SK-N-SH (cell line): Measurements from ENCODE around the gene TIMP2. TPM values are rescaled to one million over a fixed set of nuclear protein-coding genes. Genes with fewer than 3 reads are reported as not detected.
A peak's percentile ranks its signal among the peaks of the same experiment; 100 is the strongest.

ENCODE experiments used
- CTCF ChIA-PET: fragments of 300-600, 350-600 bp; formaldehyde crosslinking; extraction: SDS; loops from one replicate; lab custom pipeline; 2021; lab: Yijun Ruan, JAX
- POLR2A ChIA-PET: fragments of 350-600 bp; sonication (Branson Sonifier 250); formaldehyde crosslinking; extraction: SDS; loops from one replicate; lab custom pipeline; 2020; ENCODE audit warnings: antibody characterized with exemption, inconsistent platforms; lab: Yijun Ruan, JAX
- DNase-seq: peaks from one replicate; pipeline ENCODE4 v3.0.0; 2012
- H2AFZ ChIP-seq: fragments of 200-600 bp; sonication (generic); 2 replicates; pipeline ENCODE4 v1.8.1; 2016; ENCODE audit warnings: antibody characterized with exemption, mild to moderate bottlenecking, low read depth
- H3F3A ChIP-seq: fragments of 200-600 bp; sonication (generic); replicated peaks from 2 replicates; pipeline ENCODE3; 2016; ENCODE audit warnings: antibody characterized with exemption, mild to moderate bottlenecking; ENCODE audit not compliant: insufficient read depth
- H3K27ac ChIP-seq, 2 experiments: fragments of 200-500 bp in 1 of 2; fragments of 200-600 bp in 1 of 2; sonication (Bioruptor generic) in 1 of 2; sonication (generic), shearing (Covaris generic) in 1 of 2; 2 replicates each; pipeline versions ENCODE4 v1.5.1 to v1.6.1; 2014 to 2016; ENCODE audit warnings: low read depth in 2 of 2, inconsistent platforms in 1 of 2, low read length in 1 of 2, mild to moderate bottlenecking in 1 of 2, mixed read lengths in 1 of 2
- H3K27me3 ChIP-seq: fragments of 200-600 bp; sonication (generic), shearing (Covaris generic); 2 replicates; pipeline ENCODE4 v1.6.1; 2016; ENCODE audit warnings: mixed run types; ENCODE audit not compliant: insufficient read depth
- H3K36me3 ChIP-seq, 2 experiments: fragments of 200-500 bp in 1 of 2; fragments of 200-600 bp in 1 of 2; sonication (Bioruptor generic) in 1 of 2; sonication (generic) in 1 of 2; replicated peaks in 1 of 2; 2 replicates each; pipeline versions ENCODE3 to v1.5.1; 2014 to 2016; ENCODE audit warnings: low read length in 1 of 2, mild to moderate bottlenecking in 1 of 2; ENCODE audit not compliant: insufficient read depth in 2 of 2, control insufficient read depth in 1 of 2
- H3K4me1 ChIP-seq, 2 experiments: fragments of 200-500 bp in 1 of 2; fragments of 200-600 bp in 1 of 2; sonication (Bioruptor generic) in 1 of 2; sonication (generic), shearing (Covaris generic) in 1 of 2; 2 replicates each; pipeline versions ENCODE4 v1.5.1 to v1.6.1; 2014 to 2016; ENCODE audit warnings: low read depth in 1 of 2, low read length in 1 of 2, mixed run types in 1 of 2; ENCODE audit not compliant: insufficient read depth in 2 of 2, control insufficient read depth in 1 of 2
- H3K4me2 ChIP-seq: fragments of 200-600 bp; sonication (generic), shearing (Covaris generic); 2 replicates; pipeline ENCODE4 v1.6.1; 2017; ENCODE audit warnings: mixed run types
- H3K4me3 ChIP-seq, 2 experiments: fragments of 200-500 bp in 1 of 2; fragments of 200-600 bp in 1 of 2; sonication (Bioruptor generic) in 1 of 2; sonication (generic), shearing (Covaris generic) in 1 of 2; 2 replicates each; pipeline versions ENCODE4 v1.5.1 to v1.8.1; 2014 to 2016; ENCODE audit warnings: low read depth in 2 of 2, inconsistent platforms in 1 of 2, low read length in 1 of 2, mild to moderate bottlenecking in 1 of 2, mixed read lengths in 1 of 2, moderate library complexity in 1 of 2
- H3K79me2 ChIP-seq: fragments of 200-600 bp; sonication (generic); 2 replicates; pipeline ENCODE4 v1.8.1; 2017; ENCODE audit warnings: mild to moderate bottlenecking; ENCODE audit not compliant: insufficient read depth
- H3K9ac ChIP-seq: fragments of 200-600 bp; sonication (generic); 2 replicates; pipeline ENCODE4 v1.6.1; 2017; ENCODE audit warnings: mixed run types
- H3K9me2 ChIP-seq: fragments of 200-600 bp; sonication (generic); 2 replicates; pipeline ENCODE4 v1.6.1; 2017; ENCODE audit warnings: mixed run types
- H3K9me3 ChIP-seq: fragments of 200-600 bp; sonication (generic); 2 replicates; pipeline ENCODE4 v1.6.1; 2017; ENCODE audit warnings: mixed run types, mild to moderate bottlenecking, moderate library complexity
- H4K20me1 ChIP-seq: fragments of 200-600 bp; sonication (generic); 2 replicates; pipeline ENCODE4 v1.6.1; 2017; ENCODE audit warnings: mild to moderate bottlenecking, mixed run types; ENCODE audit not compliant: insufficient read depth
- CHD2 ChIP-seq: fragments of 150-350 bp; IDR thresholded peaks from 2 replicates; pipeline ENCODE4 v1.6.1; 2018; ENCODE audit warnings: low read length; ENCODE audit not compliant: partially characterized antibody
- EP300 ChIP-seq, 2 experiments: IDR thresholded peaks; 2 replicates each; pipeline versions ENCODE4 v1.4.0 to v1.6.1; 2012; ENCODE audit warnings: borderline replicate concordance in 1 of 2, low read depth in 1 of 2, low read length in 1 of 2
- EZH2phosphoT487 ChIP-seq: fragments of 200-600 bp; sonication (generic); IDR thresholded peaks from 2 replicates; pipeline ENCODE4 v1.6.1; 2017; ENCODE audit warnings: low read depth, mixed run types, mild to moderate bottlenecking, antibody characterized with exemption, moderate library complexity, borderline replicate concordance
- FOXM1 ChIP-seq: IDR thresholded peaks from 2 replicates; pipeline ENCODE4 v1.4.0; 2012; ENCODE audit warnings: low read depth, mild to moderate bottlenecking
- GABPA ChIP-seq: IDR thresholded peaks from 2 replicates; pipeline ENCODE4 v1.4.0; 2012; ENCODE audit warnings: low read depth, mild to moderate bottlenecking
- JUND ChIP-seq: IDR thresholded peaks from 2 replicates; pipeline ENCODE4 v1.4.0; 2012
- MXI1 ChIP-seq: IDR thresholded peaks from 2 replicates; pipeline ENCODE4 v1.6.1; 2012; ENCODE audit warnings: mild to moderate bottlenecking, low read depth, low read length, improper control_type of control experiment
- NFIC ChIP-seq: IDR thresholded peaks from 2 replicates; pipeline ENCODE4 v1.4.0; 2012; ENCODE audit warnings: borderline replicate concordance
- NRF1 ChIP-seq: IDR thresholded peaks from 2 replicates; pipeline ENCODE4 v1.6.1; 2012; ENCODE audit warnings: low read depth, mild to moderate bottlenecking, low read length
- RAD21 ChIP-seq: IDR thresholded peaks from 2 replicates; pipeline ENCODE4 v1.6.1; 2012; ENCODE audit warnings: mild to moderate bottlenecking, low read length
- RCOR1 ChIP-seq: fragments of 150-350 bp; IDR thresholded peaks from 2 replicates; pipeline ENCODE4 v1.6.1; 2017; ENCODE audit warnings: antibody characterized with exemption, low read length
- RFX5 ChIP-seq: IDR thresholded peaks from 2 replicates; pipeline ENCODE4 v1.6.1; 2012; ENCODE audit warnings: mild to moderate bottlenecking, improper control_type of control experiment, low read length
- SIN3A ChIP-seq: IDR thresholded peaks from 2 replicates; pipeline ENCODE4 v1.6.1; 2012; ENCODE audit warnings: low read depth, mild to moderate bottlenecking, low read length, moderate library complexity, borderline replicate concordance
- TAF1 ChIP-seq: IDR thresholded peaks from 2 replicates; pipeline ENCODE4 v1.6.1; 2012; ENCODE audit warnings: low read depth, mild to moderate bottlenecking, low read length, moderate library complexity, borderline replicate concordance
- YY1 ChIP-seq: IDR thresholded peaks from 2 replicates; pipeline ENCODE4 v1.4.0; 2012; ENCODE audit warnings: low read depth, mild to moderate bottlenecking
- WGBS: methylation state at CpG from one replicate; pipeline ENCODE4 v1.1.6; 2017; ENCODE audit warnings: low lambda C conversion rate; 5-methylcytosine and 5-hydroxymethylcytosine counted together
- polyA plus RNA-seq, 3 experiments: library from polyadenylated mRNA; depleted of rRNA; stranded (reverse); fragments of >200 nt; gene quantifications; 2 replicates each; pipeline ENCODE4 v1.2.3, GENCODE V29; 2012
- TF ChIP-seq, protein P1 (sequence below): fragments of 150-350 bp; IDR thresholded peaks from 2 replicates; pipeline ENCODE4 v1.6.1; 2016; ENCODE audit warnings: mild to moderate bottlenecking, low read depth, low read length
- TF ChIP-seq, protein P2 (sequence below): IDR thresholded peaks from 2 replicates; pipeline ENCODE4 v1.4.0; 2012; ENCODE audit warnings: low read depth, borderline replicate concordance
- TF ChIP-seq, protein P3 (sequence below): IDR thresholded peaks from 2 replicates; pipeline ENCODE4; 2012
- TF ChIP-seq, protein P4 (sequence below): fragments of 200-600 bp; sonication (generic); IDR thresholded peaks from 2 replicates; pipeline ENCODE4 v1.6.1; 2017; ENCODE audit warnings: antibody characterized with exemption, mild to moderate bottlenecking, moderate library complexity

TIMP2 gene
- polyA plus RNA-seq, 1 of the 3 experiments (the other 2 are of a cell fraction): 441 TPM

DNA sequence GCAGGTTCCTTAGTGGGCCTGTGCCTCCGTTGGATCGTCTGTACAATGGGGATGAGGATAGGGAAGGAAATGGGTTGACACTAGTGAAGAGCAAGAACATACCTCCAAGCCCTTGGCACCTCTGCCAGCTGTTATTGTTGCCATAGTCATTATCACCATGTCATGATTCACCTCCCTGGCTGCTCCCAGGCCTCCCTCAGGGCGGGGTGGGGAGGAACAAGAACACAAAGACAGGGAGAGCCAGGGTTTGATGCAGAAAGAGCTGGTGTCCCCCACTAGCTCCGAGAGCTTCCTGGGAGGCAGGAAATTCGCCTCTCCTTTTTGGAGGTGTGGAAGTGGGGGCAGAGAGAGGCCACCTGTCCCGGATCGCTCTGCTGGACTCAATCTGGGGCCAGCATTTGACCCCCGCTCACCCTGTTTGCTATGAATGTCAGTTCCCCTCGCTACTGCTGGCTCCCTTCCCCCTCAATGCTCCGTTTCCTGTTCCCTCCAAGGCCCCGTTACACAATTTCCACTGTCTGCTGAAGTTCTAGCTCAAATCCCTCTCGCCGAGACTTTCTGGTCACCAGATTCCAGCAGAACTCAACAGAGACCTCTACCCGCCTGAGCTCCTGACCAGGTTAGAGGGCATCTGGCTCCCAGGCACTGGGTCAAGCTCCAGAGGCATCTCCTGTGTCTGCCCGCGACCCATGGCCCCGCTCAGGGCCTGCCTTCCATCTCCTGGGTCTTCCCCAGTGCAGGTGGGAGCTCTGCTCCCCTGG is 9.1 kb downstream of the TIMP2 start:
- Histone ChIP-seq H3K27ac (peak overlapping the region; percentile 8 to 84; a peak in 3 of 4 replicates), H3K27me3 (no peaks in the 10 kb centered on the region), H4K20me1 (peaks cover 97% of the 10 kb centered on the region), H3K79me2 (peaks cover 100% of the 10 kb centered on the region), H3K4me1 (peaks cover 10 to 60% of the 10 kb centered on the region in 2 experiments; a peak in 3 of 4 replicates), H3K9me3 (no peaks in the 10 kb centered on the region), H3K9me2 (no peaks in the 10 kb centered on the region), H3K4me2 (peak overlapping the region; percentile 35; the same call in 1 of the 2 replicates), H3F3A (peaks cover 15% of the 10 kb centered on the region), H3K36me3 (peaks cover 3 to 4% of the 10 kb centered on the region in 2 experiments), H3K4me3 (no peak overlapping the region), H3K9ac (0 out of 2 replicates have a peak overlapping the region, but pooled peaks have one; percentile 11), H2AFZ (no peak overlapping the region)
- WGBS: 95% methylated on average over 17 of the region's 17 CpGs
- POLR2A ChIA-PET: interaction anchor here (0.8 to 1.4 kb wide), 4 partner anchors 11 to 59 kb away, joined by 3 read pairs; no protein-coding TSS in a partner anchor
- TF ChIP-seq JUND (no peak), NRF1 (no peak), RFX5 (no peak), EP300 (IDR thresholded peaks at IDR 0.05; ENCODE audit: borderline replicate concordance in 1 of 2, low read depth in 1 of 2, low read length in 1 of 2) (no peak)
- CTCF ChIA-PET: interaction anchor here (0.8 to 3.5 kb wide), 10 partner anchors 13 to 62 kb away, joined by 3 to 17 read pairs (median 4); partner anchors contain the start of gene CEP295NL
- no peak for DNase-seq

DNA sequence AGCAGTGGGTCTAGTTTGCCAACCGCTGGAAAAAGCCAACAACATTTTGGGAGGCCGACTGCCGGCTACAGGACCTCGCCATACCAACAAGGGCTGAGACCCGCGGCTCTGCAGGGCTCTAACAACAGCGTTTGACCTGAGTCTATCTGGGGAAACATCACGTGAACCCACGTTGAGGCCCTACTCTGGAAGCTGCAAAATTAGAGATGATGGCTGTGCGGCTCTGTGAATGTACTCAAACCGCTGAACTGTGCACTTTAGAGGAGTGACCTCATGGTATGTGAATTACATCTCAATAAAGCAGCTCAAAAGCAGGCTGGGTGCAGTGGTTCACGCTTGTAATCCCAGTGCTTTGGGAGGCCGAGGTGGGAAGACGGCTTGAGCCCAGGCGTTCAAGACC is 12.1 kb downstream of the TIMP2 start:
- H3K79me2 ChIP-seq: peaks cover 100% of the 10 kb centered on the region
- peaks cover 10 to 48% of the 10 kb centered on the region in 2 experiments; a peak in 3 of 4 replicates for H3K4me1 ChIP-seq
- no peak for DNase-seq
- H3K9me2 ChIP-seq: no peaks in the 10 kb centered on the region
- POLR2A ChIA-PET: no interaction called here
- WGBS: 89% methylated on average over 15 of the region's 15 CpGs
- no peak overlapping the region for H3K4me2 ChIP-seq
- peak overlapping the region in 1 of 2 experiments; percentile 39; a peak in 1 of 4 replicates for H3K27ac ChIP-seq
- TF ChIP-seq CHD2: no peak
- no peak for TF ChIP-seq MXI1
- TF ChIP-seq, protein P1, sequence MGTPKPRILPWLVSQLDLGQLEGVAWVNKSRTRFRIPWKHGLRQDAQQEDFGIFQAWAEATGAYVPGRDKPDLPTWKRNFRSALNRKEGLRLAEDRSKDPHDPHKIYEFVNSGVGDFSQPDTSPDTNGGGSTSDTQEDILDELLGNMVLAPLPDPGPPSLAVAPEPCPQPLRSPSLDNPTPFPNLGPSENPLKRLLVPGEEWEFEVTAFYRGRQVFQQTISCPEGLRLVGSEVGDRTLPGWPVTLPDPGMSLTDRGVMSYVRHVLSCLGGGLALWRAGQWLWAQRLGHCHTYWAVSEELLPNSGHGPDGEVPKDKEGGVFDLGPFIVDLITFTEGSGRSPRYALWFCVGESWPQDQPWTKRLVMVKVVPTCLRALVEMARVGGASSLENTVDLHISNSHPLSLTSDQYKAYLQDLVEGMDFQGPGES: no peak
- TF ChIP-seq FOXM1: no peak
- TF ChIP-seq NRF1: no peak
- no peak for TF ChIP-seq JUND
- TF ChIP-seq, protein P2, sequence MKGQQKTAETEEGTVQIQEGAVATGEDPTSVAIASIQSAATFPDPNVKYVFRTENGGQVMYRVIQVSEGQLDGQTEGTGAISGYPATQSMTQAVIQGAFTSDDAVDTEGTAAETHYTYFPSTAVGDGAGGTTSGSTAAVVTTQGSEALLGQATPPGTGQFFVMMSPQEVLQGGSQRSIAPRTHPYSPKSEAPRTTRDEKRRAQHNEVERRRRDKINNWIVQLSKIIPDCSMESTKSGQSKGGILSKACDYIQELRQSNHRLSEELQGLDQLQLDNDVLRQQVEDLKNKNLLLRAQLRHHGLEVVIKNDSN: no peak
- no peak for TF ChIP-seq YY1
- no peak for TF ChIP-seq EZH2phosphoT487
- TF ChIP-seq NFIC: no peak
- no peak for TF ChIP-seq RAD21
- TF ChIP-seq GABPA: no peak
- no peak for TF ChIP-seq TAF1
- TF ChIP-seq, protein P3, sequence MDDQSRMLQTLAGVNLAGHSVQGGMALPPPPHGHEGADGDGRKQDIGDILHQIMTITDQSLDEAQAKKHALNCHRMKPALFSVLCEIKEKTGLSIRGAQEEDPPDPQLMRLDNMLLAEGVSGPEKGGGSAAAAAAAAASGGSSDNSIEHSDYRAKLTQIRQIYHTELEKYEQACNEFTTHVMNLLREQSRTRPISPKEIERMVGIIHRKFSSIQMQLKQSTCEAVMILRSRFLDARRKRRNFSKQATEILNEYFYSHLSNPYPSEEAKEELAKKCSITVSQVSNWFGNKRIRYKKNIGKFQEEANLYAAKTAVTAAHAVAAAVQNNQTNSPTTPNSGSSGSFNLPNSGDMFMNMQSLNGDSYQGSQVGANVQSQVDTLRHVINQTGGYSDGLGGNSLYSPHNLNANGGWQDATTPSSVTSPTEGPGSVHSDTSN: no peak
- TF ChIP-seq SIN3A: no peak
- no peak for TF ChIP-seq RCOR1
- TF ChIP-seq, protein P4, sequence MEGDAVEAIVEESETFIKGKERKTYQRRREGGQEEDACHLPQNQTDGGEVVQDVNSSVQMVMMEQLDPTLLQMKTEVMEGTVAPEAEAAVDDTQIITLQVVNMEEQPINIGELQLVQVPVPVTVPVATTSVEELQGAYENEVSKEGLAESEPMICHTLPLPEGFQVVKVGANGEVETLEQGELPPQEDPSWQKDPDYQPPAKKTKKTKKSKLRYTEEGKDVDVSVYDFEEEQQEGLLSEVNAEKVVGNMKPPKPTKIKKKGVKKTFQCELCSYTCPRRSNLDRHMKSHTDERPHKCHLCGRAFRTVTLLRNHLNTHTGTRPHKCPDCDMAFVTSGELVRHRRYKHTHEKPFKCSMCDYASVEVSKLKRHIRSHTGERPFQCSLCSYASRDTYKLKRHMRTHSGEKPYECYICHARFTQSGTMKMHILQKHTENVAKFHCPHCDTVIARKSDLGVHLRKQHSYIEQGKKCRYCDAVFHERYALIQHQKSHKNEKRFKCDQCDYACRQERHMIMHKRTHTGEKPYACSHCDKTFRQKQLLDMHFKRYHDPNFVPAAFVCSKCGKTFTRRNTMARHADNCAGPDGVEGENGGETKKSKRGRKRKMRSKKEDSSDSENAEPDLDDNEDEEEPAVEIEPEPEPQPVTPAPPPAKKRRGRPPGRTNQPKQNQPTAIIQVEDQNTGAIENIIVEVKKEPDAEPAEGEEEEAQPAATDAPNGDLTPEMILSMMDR: no peak
- TF ChIP-seq, all 33 proteins: peak for 0
- Histone ChIP-seq H3K9ac (no peak overlapping the region), H3K27me3 (no peaks in the 10 kb centered on the region), H3F3A (peaks cover 20% of the 10 kb centered on the region), H3K9me3 (no peaks in the 10 kb centered on the region), H3K36me3 (peaks cover 0 to 6% of the 10 kb centered on the region in 2 experiments), H4K20me1 (peaks cover 97% of the 10 kb centered on the region), H3K4me3 (no peak overlapping the region), H2AFZ (no peak overlapping the region)
- CTCF ChIA-PET: interaction anchor here (0.7 to 3.5 kb wide), 4 partner anchors 11 to 58 kb away, joined by 3 to 17 read pairs (median 4); no protein-coding TSS in a partner anchor
